ENCODE measurements around the gene SPAG7.

SPAG7 gene

GRCh38 chr17:4947411-4948165, 20.0 kb downstream of the SPAG7 start (continued):
- TF ChIP-seq FEZF1 (tag by site-specific recombination; IDR thresholded peaks at IDR 0.05) = no peak
- TF ChIP-seq ZBTB10 (tag by site-specific recombination; IDR thresholded peaks at IDR 0.05) = peak; percentile 68; the same call in 1 of the 2 replicates
- no peak for TF ChIP-seq ZNF530 (tag by site-specific recombination; IDR thresholded peaks at IDR 0.05; ENCODE audit: low read depth)
- TF ChIP-seq ZNF10 (tag by site-specific recombination; IDR thresholded peaks at IDR 0.05) = no peak
- no peak for TF ChIP-seq ZNF580 (tag by site-specific recombination; IDR thresholded peaks at IDR 0.05)
- TF ChIP-seq ZNF133 (tag by site-specific recombination; IDR thresholded peaks at IDR 0.05) = no peak
- TF ChIP-seq ZNF426 (tag by site-specific recombination; IDR thresholded peaks at IDR 0.05) = no peak
- 0 out of 2 replicates have a peak, but pooled peaks have one; percentile 30 for TF ChIP-seq ZNF324 (tag by site-specific recombination; IDR thresholded peaks at IDR 0.05)
- TF ChIP-seq ZNF280C (tag by site-specific recombination; IDR thresholded peaks at IDR 0.05) = no peak
- 0 out of 2 replicates have a peak, but pooled peaks have one; percentile 9 for TF ChIP-seq ZNF585B (tag by site-specific recombination; IDR thresholded peaks at IDR 0.05)
- TF ChIP-seq ZNF114 (tag by site-specific recombination; IDR thresholded peaks at IDR 0.05) = no peak
- TF ChIP-seq ZNF274 (IDR thresholded peaks at IDR 0.05; ENCODE audit: low read length) = no peak
- no peak for TF ChIP-seq ZNF274 (tag by site-specific recombination; IDR thresholded peaks at IDR 0.05; ENCODE audit: borderline replicate concordance)
- no peak for TF ChIP-seq ZNF560 (tag by site-specific recombination; IDR thresholded peaks at IDR 0.05; ENCODE audit: borderline replicate concordance)
- peak; percentile 88 for TF ChIP-seq PATZ1 (tag by site-specific recombination; IDR thresholded peaks at IDR 0.05)
- no peak for TF ChIP-seq MEIS1 (CRISPR knock-in tag; IDR thresholded peaks at IDR 0.05; ENCODE audit: borderline replicate concordance)
- no peak for TF ChIP-seq ZNF521 (tag by site-specific recombination; IDR thresholded peaks at IDR 0.05)
- TF ChIP-seq REPIN1 (tag by site-specific recombination; IDR thresholded peaks at IDR 0.05; ENCODE audit: low read depth) = no peak
- TF ChIP-seq BCL11A (tag by site-specific recombination; IDR thresholded peaks at IDR 0.05; ENCODE audit: low read depth) = 0 out of 2 replicates have a peak, but pooled peaks have one; percentile 13
- TF ChIP-seq ZNF266 (tag by site-specific recombination; IDR thresholded peaks at IDR 0.05; ENCODE audit: low read depth) = no peak; the same call in 1 of the 2 replicates
- no peak for TF ChIP-seq ZNF416 (tag by site-specific recombination; IDR thresholded peaks at IDR 0.05)
- TF ChIP-seq ZNF394 (tag by site-specific recombination; IDR thresholded peaks at IDR 0.05; ENCODE audit: borderline replicate concordance) = 0 out of 2 replicates have a peak, but pooled peaks have one; percentile 26
- no peak for TF ChIP-seq ZNF211 (tag by site-specific recombination; IDR thresholded peaks at IDR 0.05; ENCODE audit: low read depth)
- no peak for TF ChIP-seq ZNF175 (tag by site-specific recombination; IDR thresholded peaks at IDR 0.05)
- no peak for TF ChIP-seq ZNF214 (tag by site-specific recombination; IDR thresholded peaks at IDR 0.05; ENCODE audit: borderline replicate concordance)
- no peak for TF ChIP-seq ZNF561 (tag by site-specific recombination; IDR thresholded peaks at IDR 0.05; ENCODE audit: borderline replicate concordance)
- TF ChIP-seq ZNF248 (tag by site-specific recombination; IDR thresholded peaks at IDR 0.05) = no peak
- no peak for TF ChIP-seq ZNF112 (tag by site-specific recombination; IDR thresholded peaks at IDR 0.05)
- TF ChIP-seq ZNF26 (tag by site-specific recombination; IDR thresholded peaks at IDR 0.05) = no peak
- TF ChIP-seq ZNF23 (tag by site-specific recombination; IDR thresholded peaks at IDR 0.05; ENCODE audit: borderline replicate concordance) = no peak
- no peak for TF ChIP-seq BCL11B (tag by site-specific recombination; IDR thresholded peaks at IDR 0.05; ENCODE audit: low read depth)
- TF ChIP-seq ZNF785 (tag by site-specific recombination; IDR thresholded peaks at IDR 0.05) = no peak
